IMR-90 (cell line): ENCODE measurements around the gene MAT1A. TPM values are rescaled to one million over a fixed set of nuclear protein-coding genes. Genes with fewer than 3 reads are reported as not detected.
"Not testable (repeated sequence)": the region's sequence is repeated elsewhere in the genome, so short reads cannot be mapped to it uniquely, and the experiment has no call there.

ENCODE experiments used
- ATAC-seq: fragments of 200-7000 bp; cut with Tn5 transposase; 2 replicates; pipeline ENCODE4 v1.9.1; 2020; ENCODE audit warnings: low read depth, mild to moderate bottlenecking, moderate library complexity
- BruUV-seq: library from RNA; stranded (reverse); fragments of 400-500 nt; replicated peaks from 2 replicates; lab custom pipeline; 2021; lab: Mats Ljungman, UMichigan
- CTCF ChIA-PET: fragments of 300-600 bp; formaldehyde crosslinking; extraction: SDS; loops from one replicate; lab custom pipeline; 2021; ENCODE audit warnings: antibody characterized with exemption; lab: Yijun Ruan, JAX
- POLR2A ChIA-PET: fragments of 300-600 bp; sonication (Branson Sonifier 250); formaldehyde crosslinking; loops from one replicate; lab custom pipeline; 2022; ENCODE audit warnings: antibody characterized with exemption; ENCODE audit not compliant: unreplicated experiment; lab: Charles Lee
- DNase-seq: peaks from one replicate; pipeline ENCODE4 v3.0.0; 2013
- H2AFZ ChIP-seq: replicated peaks from 2 replicates; pipeline ENCODE3; 2013; ENCODE audit warnings: low read length, mild to moderate bottlenecking; ENCODE audit not compliant: poor library complexity
- H2AK5ac ChIP-seq: 2 replicates; pipeline ENCODE4 v1.6.1; 2013; ENCODE audit warnings: low read depth, low read length, inconsistent platforms
- H2AK9ac ChIP-seq: replicated peaks from 2 replicates; pipeline ENCODE3; 2013; ENCODE audit warnings: mild to moderate bottlenecking, low read depth, low read length, moderate library complexity; ENCODE audit not compliant: poor library complexity
- H2BK120ac ChIP-seq: 2 replicates; pipeline ENCODE4 v1.6.1; 2013; ENCODE audit warnings: low read depth, low read length, inconsistent platforms
- H2BK15ac ChIP-seq: 3 replicates; pipeline ENCODE4 v1.6.1; 2013; ENCODE audit warnings: low read depth, low read length, inconsistent platforms
- H2BK20ac ChIP-seq: 2 replicates; pipeline ENCODE4 v1.6.1; 2013; ENCODE audit warnings: low read depth, mild to moderate bottlenecking, inconsistent platforms, low read length, moderate library complexity
- H2BK5ac ChIP-seq: 2 replicates; pipeline ENCODE4 v1.6.1; 2013; ENCODE audit warnings: mild to moderate bottlenecking, low read depth, low read length, inconsistent platforms; ENCODE audit not compliant: poor library complexity, severe bottlenecking
- H3K14ac ChIP-seq: replicated peaks from 2 replicates; pipeline ENCODE4 v1.6.1; 2013; ENCODE audit warnings: low read depth, low read length, inconsistent platforms
- H3K18ac ChIP-seq: 2 replicates; pipeline ENCODE4 v1.6.1; 2013; ENCODE audit warnings: low read depth, low read length, control low read depth
- H3K23ac ChIP-seq: 2 replicates; pipeline ENCODE4 v1.6.1; 2013; ENCODE audit warnings: low read depth, low read length, inconsistent platforms
- H3K27ac ChIP-seq: 2 replicates; pipeline ENCODE4 v1.5.1; 2013; ENCODE audit warnings: mild to moderate bottlenecking, control low read depth, low read length; ENCODE audit not compliant: insufficient read depth
- H3K27me3 ChIP-seq: 2 replicates; pipeline ENCODE4 v1.6.1; 2013; ENCODE audit warnings: low read length; ENCODE audit not compliant: control insufficient read depth, insufficient read depth
- H3K36me3 ChIP-seq: 2 replicates; pipeline ENCODE4 v1.6.1; 2013; ENCODE audit warnings: low read length, mixed read lengths; ENCODE audit not compliant: control insufficient read depth, insufficient read depth
- H3K4ac ChIP-seq: 2 replicates; pipeline ENCODE4 v1.6.1; 2013; ENCODE audit warnings: low read depth, low read length, inconsistent platforms
- H3K4me1 ChIP-seq: 2 replicates; pipeline ENCODE4 v1.6.1; 2013; ENCODE audit warnings: low read length, mixed read lengths; ENCODE audit not compliant: control insufficient read depth, insufficient read depth
- H3K4me2 ChIP-seq: 2 replicates; pipeline ENCODE4 v1.6.1; 2013; ENCODE audit warnings: low read depth, mild to moderate bottlenecking, control low read depth, low read length, moderate library complexity
- H3K4me3 ChIP-seq: 2 replicates; pipeline ENCODE4 v1.5.1; 2013; ENCODE audit warnings: low read depth, mild to moderate bottlenecking, control low read depth, low read length, moderate library complexity; ENCODE audit not compliant: insufficient read depth
- H3K56ac ChIP-seq: 2 replicates; pipeline ENCODE4 v1.6.1; 2013; ENCODE audit warnings: low read length, inconsistent platforms; ENCODE audit not compliant: insufficient read depth; ENCODE audit errors: extremely low read depth
- H3K79me1 ChIP-seq, 2 experiments: 2 replicates each; pipeline ENCODE4 v1.6.1; 2013; ENCODE audit warnings: low read length in 2 of 2, inconsistent platforms in 1 of 2, low read depth in 1 of 2
- H3K9ac ChIP-seq: 2 replicates; pipeline ENCODE4 v1.6.1; 2013; ENCODE audit warnings: low read depth, low read length, control low read depth
- H3K9me1 ChIP-seq: 2 replicates; pipeline ENCODE4 v1.6.1; 2013; ENCODE audit warnings: low read length, inconsistent platforms; ENCODE audit not compliant: insufficient read depth
- H3K9me3 ChIP-seq: 2 replicates; pipeline ENCODE4 v1.6.1; 2013; ENCODE audit warnings: low read length; ENCODE audit not compliant: control insufficient read depth, insufficient read depth
- H4K20me1 ChIP-seq: 2 replicates; pipeline ENCODE4 v1.6.1; 2013; ENCODE audit warnings: low read length, inconsistent platforms; ENCODE audit not compliant: insufficient read depth
- H4K5ac ChIP-seq: 2 replicates; pipeline ENCODE4 v1.6.1; 2013; ENCODE audit warnings: mild to moderate bottlenecking, low read depth, low read length, control low read depth
- H4K8ac ChIP-seq, 2 experiments: 2 replicates each; pipeline ENCODE4 v1.6.1; 2013; ENCODE audit warnings: low read depth in 2 of 2, low read length in 2 of 2, control low read depth in 1 of 2, inconsistent platforms in 1 of 2
- H4K91ac ChIP-seq: 2 replicates; pipeline ENCODE4 v1.6.1; 2013; ENCODE audit warnings: low read depth, low read length, inconsistent platforms; ENCODE audit not compliant: insufficient read depth
- WGBS, 2 experiments: methylation state at CpG; one replicate each; pipeline versions ENCODE4 v1.1.5 to v1.1.7; 2013; ENCODE audit warnings: missing lambda C conversion rate in 2 of 2; ENCODE audit not compliant: insufficient read length in 1 of 2; ENCODE audit errors: extremely low coverage in 2 of 2; 5-methylcytosine and 5-hydroxymethylcytosine counted together
- dilution Hi-C: fragments of 300-500 bp; cut with HindIII; formaldehyde crosslinking; loops from one replicate; pipeline ENCODE4 v1.14.3; 2018; ENCODE audit warnings: low sequenced_read_pairs; ENCODE audit not compliant: unreplicated experiment
- in situ Hi-C: fragments of 300-500 bp; cut with MboI; formaldehyde crosslinking; loops from 3 replicates; pipeline ENCODE4 v1.14.3; 2019; ENCODE audit warnings: low sequenced_read_pairs, inconsistent platforms, mixed read lengths
- intact Hi-C: fragments of 100-400 bp; cut with micrococcal nuclease; formaldehyde crosslinking; loops from 2 replicates; pipeline ENCODE4 v1.10.0; 2022
- polyA plus RNA-seq, 3 experiments: library from polyadenylated mRNA; depleted of rRNA; stranded (reverse); fragments of >200 nt; gene quantifications; 2 replicates each; pipeline ENCODE4 v1.2.3, GENCODE V29; 2012; ENCODE audit warnings: low replicate concordance in 1 of 3
- total RNA-seq: library from RNA; depleted of rRNA; stranded (reverse); fragments of >200 nt; gene quantifications from 2 replicates; pipeline ENCODE4 v1.2.3, GENCODE V29; 2012

The MAT1A gene
- total and polyA plus RNA-seq, 2 of the 4 experiments (the other 2 are of a cell fraction) = not detected

- H3K9me3 ChIP-seq, CTCF ChIA-PET, H2AFZ ChIP-seq, in situ Hi-C loops, H3K4me2 ChIP-seq, H2BK20ac ChIP-seq, POLR2A ChIA-PET, H3K36me3 ChIP-seq, H3K4me1 ChIP-seq, H4K8ac ChIP-seq, H4K5ac ChIP-seq, dilution Hi-C loops, H3K79me1 ChIP-seq, H3K18ac ChIP-seq, H2BK15ac ChIP-seq, DNase-seq, H2AK9ac ChIP-seq, BruUV-seq, H2BK5ac ChIP-seq, H3K4ac ChIP-seq, H3K23ac ChIP-seq, H4K91ac ChIP-seq, H3K4me3 ChIP-seq, H2AK5ac ChIP-seq, H3K27ac ChIP-seq, H3K9me1 ChIP-seq, H3K56ac ChIP-seq, H3K14ac ChIP-seq, H4K20me1 ChIP-seq, ATAC-seq, H3K9ac ChIP-seq, H2BK120ac ChIP-seq, H3K27me3 ChIP-seq: not testable (repeated sequence)
- intact Hi-C loops = loop anchor here (10.0 kb wide), 1 partner anchor 699 kb away; no protein-coding TSS in a partner anchor
- WGBS, 2 experiments = no CpG with 5 or more reads among the region's 1 CpG
Observed at GRCh38 chr10:80233871-80234270, 55.6 kb downstream of the MAT1A start.
